GM03348 (cell line): ENCODE measurements around the gene ALDH16A1.
"Not testable (repeated sequence)": the region's sequence is repeated elsewhere in the genome, so short reads cannot be mapped to it uniquely, and the experiment has no call there.

Source experiments
- DNase-seq: peaks from one replicate; pipeline ENCODE4 v3.0.0; 2012; ENCODE audit warnings: low spot score

Gene ALDH16A1

GRCh38 chr19:49441210-49441959 is 11.6 kb upstream of the ALDH16A1 start, which contains the start of gene SLC17A7:
TSS of gene SLC17A7 (minus strand) at chr19:49441527. CDS start at chr19:49441379, 148 bp downstream.
- DNase-seq: peak; percentile 66

GRCh38 chr19:49441960-49442350 is 11.1 kb upstream of the ALDH16A1 start:
- no peak for DNase-seq

- no peak for DNase-seq
Observed at GRCh38 chr19:49442354-49442753, 10.7 kb upstream of the ALDH16A1 start.

GRCh38 chr19:49442771-49443365 is 10.2 kb upstream of the ALDH16A1 start:
- DNase-seq: peak; percentile 93

GRCh38 chr19:49443366-49444099 is 9.5 kb upstream of the ALDH16A1 start:
- peak; percentile 95 for DNase-seq

GRCh38 chr19:49444100-49444700 is 8.8 kb upstream of the ALDH16A1 start:
- DNase-seq: not testable (repeated sequence)

GRCh38 chr19:49445997-49446396 is 7.0 kb upstream of the ALDH16A1 start:
- DNase-seq: no peak

- DNase-seq: no peak
Observed at GRCh38 chr19:49447485-49448431, 5.3 kb upstream of the ALDH16A1 start.

GRCh38 chr19:49448432-49448786 is 4.6 kb upstream of the ALDH16A1 start:
- DNase-seq: no peak

GRCh38 chr19:49450405-49450804 is 2.6 kb upstream of the ALDH16A1 start:
- no peak for DNase-seq

GRCh38 chr19:49451430-49452181 is 1.4 kb upstream of the ALDH16A1 start, which contains the start of gene PIH1D1:
TSS of gene PIH1D1 (minus strand) at chr19:49451814. CDS start at chr19:49451574, 240 bp downstream.
- peak; percentile 93 for DNase-seq

GRCh38 chr19:49453757-49454240 is 774 bp downstream of the ALDH16A1 start:
- DNase-seq: no peak

GRCh38 chr19:49455773-49456172 is 2.7 kb downstream of the ALDH16A1 start:
- DNase-seq: no peak

- DNase-seq: no peak
Observed at GRCh38 chr19:49456326-49456725, 3.3 kb downstream of the ALDH16A1 start.

- no peak for DNase-seq
Observed at GRCh38 chr19:49458567-49458903, 5.5 kb downstream of the ALDH16A1 start.

GRCh38 chr19:49459388-49459787 is 6.4 kb downstream of the ALDH16A1 start:
- no peak for DNase-seq

GRCh38 chr19:49461130-49461529 is 8.1 kb downstream of the ALDH16A1 start:
- DNase-seq: not testable (repeated sequence)

- no peak for DNase-seq
Observed at GRCh38 chr19:49461656-49462055, 8.6 kb downstream of the ALDH16A1 start.

GRCh38 chr19:49462492-49462891 is 9.5 kb downstream of the ALDH16A1 start:
- no peak for DNase-seq

GRCh38 chr19:49463960-49464740 is 11.1 kb downstream of the ALDH16A1 start:
- no peak for DNase-seq
